Osteoblast (primary cell): ENCODE results near the gene NPTXR. TPM values are rescaled to one million over a fixed set of nuclear protein-coding genes. Genes with fewer than 3 reads are reported as not detected.

Experiments
- DNase-seq: peaks from one replicate; pipeline ENCODE4 v3.0.0; 2011; ENCODE audit warnings: low spot score, mixed read lengths; ENCODE audit not compliant: insufficient read length; ENCODE audit errors: missing footprints
- H2AFZ ChIP-seq: 2 replicates; pipeline ENCODE4 v1.6.0; 2011; ENCODE audit warnings: mild to moderate bottlenecking, low read length
- H3K27ac ChIP-seq: 2 replicates; pipeline ENCODE4 v1.5.1; 2011; ENCODE audit warnings: mild to moderate bottlenecking, low read depth, low read length, moderate library complexity
- H3K27me3 ChIP-seq: 2 replicates; pipeline ENCODE4 v1.6.0; 2012; ENCODE audit warnings: mild to moderate bottlenecking, control low read depth, inconsistent platforms, low read length, moderate library complexity; ENCODE audit not compliant: insufficient read depth
- H3K36me3 ChIP-seq: 2 replicates; pipeline ENCODE4 v1.5.1; 2011; ENCODE audit warnings: mild to moderate bottlenecking, low read length, control low read depth, moderate library complexity; ENCODE audit not compliant: insufficient read depth
- H3K4me1 ChIP-seq: 2 replicates; pipeline ENCODE4 v1.5.1; 2011; ENCODE audit warnings: mild to moderate bottlenecking, low read length, control low read depth, moderate library complexity; ENCODE audit not compliant: insufficient read depth
- H3K4me2 ChIP-seq: 2 replicates; pipeline ENCODE4 v1.6.0; 2011; ENCODE audit warnings: mild to moderate bottlenecking, low read length; ENCODE audit not compliant: insufficient read depth
- H3K4me3 ChIP-seq: fragments of 200-600 bp; sonication (generic); 3 replicates; pipeline ENCODE4 v1.5.1; 2012; ENCODE audit warnings: mild to moderate bottlenecking, low read length, inconsistent platforms; ENCODE audit not compliant: insufficient read depth
- H3K79me2 ChIP-seq: 2 replicates; pipeline ENCODE4 v1.6.0; 2012; ENCODE audit warnings: mild to moderate bottlenecking, low read length, control low read depth, inconsistent platforms; ENCODE audit not compliant: insufficient read depth
- H3K9me3 ChIP-seq: 2 replicates; pipeline ENCODE4 v1.5.1; 2011; ENCODE audit warnings: low read depth, low read length, control low read depth
- H4K20me1 ChIP-seq: 2 replicates; pipeline ENCODE4 v1.6.0; 2012; ENCODE audit warnings: mild to moderate bottlenecking, low read length, control low read depth; ENCODE audit not compliant: insufficient read depth
- CTCF ChIP-seq: IDR thresholded peaks from 2 replicates; pipeline ENCODE4 v1.5.1; 2011; ENCODE audit warnings: mild to moderate bottlenecking, low read depth, low read length, moderate library complexity; ENCODE audit errors: extremely low read depth
- total RNA-seq: library from RNA; depleted of rRNA; stranded (reverse); fragments of >200 nt; gene quantifications from 2 replicates; pipeline ENCODE4 v1.2.3, GENCODE V29; 2012

NPTXR gene
- total RNA-seq, 1 donor = 0.72 TPM

GRCh38 chr22:38798496-38798895 is 45.3 kb downstream of the NPTXR start:
- H4K20me1 ChIP-seq = no peaks in the 10 kb centered on the region
- no peaks in the 10 kb centered on the region for H3K36me3 ChIP-seq
- H3K4me3 ChIP-seq = no peak overlapping the region
- H3K4me2 ChIP-seq = no peak overlapping the region
- H3K79me2 ChIP-seq = peaks cover 5% of the 10 kb centered on the region
- no peak for DNase-seq
- peaks cover 25% of the 10 kb centered on the region for H3K4me1 ChIP-seq
- no peak overlapping the region for H2AFZ ChIP-seq
- no peaks in the 10 kb centered on the region for H3K9me3 ChIP-seq
- no peak for TF ChIP-seq CTCF
- no peak overlapping the region for H3K27ac ChIP-seq
- H3K27me3 ChIP-seq = peaks cover 11% of the 10 kb centered on the region

DNA sequence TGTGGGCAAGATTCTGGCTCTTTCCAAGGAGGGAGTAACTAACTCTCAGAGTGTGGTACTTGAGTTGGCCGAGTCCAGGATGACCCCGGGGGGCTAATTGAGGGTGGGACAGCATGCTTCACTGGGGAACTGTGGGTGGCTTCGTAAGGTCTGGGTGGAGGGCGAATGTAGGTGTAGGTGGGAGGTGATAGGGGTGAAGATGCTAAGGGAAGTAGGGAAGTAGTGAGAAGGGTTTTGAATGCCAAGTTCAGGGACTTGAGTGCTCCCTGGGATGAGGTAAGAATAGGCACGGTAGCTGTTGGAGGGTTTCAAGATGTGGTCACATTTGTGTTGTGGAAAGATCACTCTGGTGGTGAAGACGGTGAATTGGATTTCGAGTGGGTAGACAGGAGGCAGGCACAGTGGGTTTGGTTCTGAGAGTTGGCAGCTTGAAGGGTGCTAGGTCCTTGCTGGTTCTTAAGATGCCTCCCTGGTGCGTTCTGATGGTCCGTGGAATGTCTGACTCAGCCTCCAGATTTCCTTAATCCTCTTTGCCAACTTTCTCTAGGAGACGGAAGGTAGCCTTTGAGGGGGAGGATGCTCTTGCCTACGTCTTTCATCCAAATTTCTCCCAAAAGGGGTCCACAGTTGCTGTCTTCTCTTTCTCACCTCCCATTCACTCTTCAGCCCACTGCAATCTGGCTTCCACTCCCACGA is 47.4 kb downstream of the NPTXR start:
- Histone ChIP-seq H3K36me3 (no peaks in the 10 kb centered on the region), H3K9me3 (no peaks in the 10 kb centered on the region), H3K27me3 (peaks cover 7% of the 10 kb centered on the region), H3K4me1 (peaks cover 26% of the 10 kb centered on the region), H2AFZ (no peak overlapping the region), H3K79me2 (peaks cover 15% of the 10 kb centered on the region), H3K27ac (no peak overlapping the region), H3K4me3 (no peak overlapping the region), H4K20me1 (no peaks in the 10 kb centered on the region), H3K4me2 (no peak overlapping the region)
- DNase-seq = no peak
- TF ChIP-seq CTCF = no peak

- Histone ChIP-seq H2AFZ (no peak overlapping the region), H3K4me3 (no peak overlapping the region), H4K20me1 (no peaks in the 10 kb centered on the region), H3K27ac (no peak overlapping the region), H3K4me2 (no peak overlapping the region), H3K4me1 (peaks cover 26% of the 10 kb centered on the region), H3K79me2 (peaks cover 15% of the 10 kb centered on the region), H3K9me3 (no peaks in the 10 kb centered on the region), H3K36me3 (peaks cover 2% of the 10 kb centered on the region), H3K27me3 (peaks cover 7% of the 10 kb centered on the region)
- no peak for DNase-seq
- no peak for TF ChIP-seq CTCF
These were observed 48.3 kb downstream of the NPTXR start for GRCh38 chr22:38795569-38795968.

GRCh38 chr22:38793721-38794466 is 49.9 kb downstream of the NPTXR start, which contains the start of gene DNAL4:
Gene DNAL4, minus strand, starts transcription at chr22:38794143. Its CDS starts 11,412 bp downstream, at chr22:38782731.
- Histone ChIP-seq H3K36me3 (peaks cover 13% of the 10 kb centered on the region), H3K79me2 (peaks cover 15% of the 10 kb centered on the region), H3K27ac (peak within 1 kb of the TSS; percentile 81), H3K9me3 (no peaks in the 10 kb centered on the region), H3K4me2 (peak within 1 kb of the TSS; percentile 100), H3K4me3 (peak within 1 kb of the TSS; percentile 89), H3K27me3 (peaks cover 7% of the 10 kb centered on the region), H2AFZ (peak within 1 kb of the TSS; percentile 80), H4K20me1 (no peaks in the 10 kb centered on the region), H3K4me1 (peaks cover 15% of the 10 kb centered on the region)
- TF ChIP-seq CTCF = no peak
- peak; percentile 98 for DNase-seq
